ENCODE measurements around the gene AQP12B.
A peak's percentile ranks its signal among the peaks of the same experiment; 100 is the strongest.
"Not testable (repeated sequence)": the region's sequence is repeated elsewhere in the genome, so short reads cannot be mapped to it uniquely, and the experiment has no call there.

Gene AQP12B

GRCh38 chr2:240701091-240701735, 18.5 kb upstream of the AQP12B start:
- DNase-seq = peak in 2 of 5 donors; percentile 5 to 10

GRCh38 chr2:240700616-240701015, 17.9 kb upstream of the AQP12B start:
- not testable (repeated sequence) for DNase-seq

DNA sequence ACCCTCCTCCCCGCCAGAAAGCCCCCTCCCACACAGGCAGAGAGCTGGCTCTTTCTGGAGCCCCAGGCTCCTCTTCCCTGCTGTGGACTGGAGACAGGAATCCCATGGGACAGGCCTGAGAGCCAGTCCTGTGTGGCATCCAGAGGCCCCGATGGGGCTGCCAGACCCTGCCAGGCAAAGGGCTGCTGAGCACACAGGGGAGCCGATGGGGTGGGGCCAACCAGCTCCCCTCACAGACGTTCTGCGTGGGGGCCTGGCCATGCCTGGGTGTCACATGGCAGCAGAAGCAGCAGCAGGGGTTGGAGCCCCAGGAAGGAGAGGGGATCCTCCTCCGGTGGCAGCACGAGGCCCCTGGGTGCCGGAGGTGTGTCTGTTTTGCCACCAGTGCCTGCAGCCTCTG, 17.1 kb upstream of the AQP12B start:
- not testable (repeated sequence) for DNase-seq

DNA sequence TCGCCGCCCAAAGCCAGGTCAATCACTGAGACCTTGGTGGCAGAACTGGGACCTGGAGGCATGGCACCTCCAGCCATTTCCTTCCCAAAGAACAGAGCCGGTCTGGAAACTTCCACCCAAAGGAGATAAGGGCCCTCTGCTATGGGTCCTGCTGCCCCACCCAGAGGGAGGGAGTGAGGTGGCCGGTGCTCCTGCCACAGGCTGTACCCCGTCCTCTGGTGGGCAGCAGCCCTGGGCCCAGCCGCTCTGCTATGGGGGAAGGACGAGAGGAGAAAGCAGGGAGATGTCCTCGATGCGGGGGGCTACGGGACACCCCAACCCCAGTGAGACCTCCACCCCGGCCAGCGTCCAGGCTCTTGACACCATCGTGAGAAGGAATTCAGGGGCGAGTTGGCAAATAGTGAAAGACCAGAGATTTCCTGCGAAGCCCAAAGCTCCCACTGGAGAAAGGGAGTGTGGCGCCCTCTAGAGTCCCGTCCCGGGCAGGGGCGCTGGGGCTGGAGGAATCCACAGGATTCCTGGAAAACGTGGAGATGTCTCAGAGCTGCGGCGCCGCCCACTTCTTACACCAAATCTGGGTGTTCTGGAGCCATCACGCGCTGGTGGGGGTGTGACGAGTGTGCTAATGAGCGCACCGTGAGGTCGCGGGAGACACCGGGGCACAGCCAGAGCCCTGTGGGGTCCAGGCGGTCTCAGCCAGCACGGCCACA, 16.3 kb upstream of the AQP12B start:
- DNase-seq = not testable (repeated sequence)

GRCh38 chr2:240696469-240696868, 13.8 kb upstream of the AQP12B start:
- not testable (repeated sequence) for DNase-seq

GRCh38 chr2:240695593-240695992, 12.9 kb upstream of the AQP12B start:
- not testable (repeated sequence) for DNase-seq

- DNase-seq = not testable (repeated sequence)
These were observed 11.6 kb upstream of the AQP12B start for GRCh38 chr2:240694304-240694703.

DNA sequence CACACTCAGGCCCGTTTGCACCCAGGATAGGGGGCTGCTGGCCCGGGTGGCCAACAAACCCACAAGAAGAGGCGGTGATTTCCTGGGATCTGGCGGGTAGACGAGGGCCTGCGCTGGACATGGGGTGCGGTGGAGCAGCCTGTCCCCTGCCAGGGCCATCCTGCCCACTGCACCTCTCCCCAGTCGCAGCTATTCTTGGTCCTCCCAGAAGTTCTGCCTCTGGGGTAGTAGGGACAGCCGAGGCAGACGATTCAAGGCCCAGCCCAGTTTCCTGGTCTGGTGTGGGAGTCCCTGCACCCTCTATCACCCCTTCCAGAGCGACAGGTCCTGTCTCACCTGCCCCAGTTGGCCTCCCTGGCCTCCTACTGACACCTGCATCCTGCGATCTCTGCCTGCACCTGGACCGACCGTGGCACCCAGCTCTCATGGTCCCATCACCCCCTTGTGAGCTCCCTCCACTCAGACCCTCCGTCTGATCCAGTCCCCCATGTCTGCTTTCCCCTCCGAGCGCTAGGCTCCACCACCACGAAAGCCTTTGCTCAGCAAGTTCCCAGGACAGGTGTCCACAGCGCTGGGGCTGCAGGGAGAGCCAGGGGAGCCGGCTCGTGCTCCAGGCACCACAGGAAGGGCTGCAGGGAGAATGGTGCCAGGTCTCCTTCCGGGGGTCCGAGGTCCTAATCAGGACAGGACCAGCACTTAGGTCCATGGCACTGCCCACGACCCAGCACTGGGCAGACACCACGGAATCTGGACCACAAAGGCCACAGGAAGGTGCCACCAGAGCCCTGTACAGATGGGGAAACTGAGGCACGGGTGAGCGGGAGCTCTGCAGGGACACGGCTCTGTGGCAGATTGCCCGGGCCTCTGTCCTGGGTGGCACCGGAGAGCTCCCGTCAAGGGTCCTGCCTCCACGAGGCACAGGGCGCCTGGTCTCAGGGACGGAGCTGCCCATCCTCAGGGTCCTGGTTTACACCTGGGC, 10.2 kb upstream of the AQP12B start:
- DNase-seq = peak in 1 of 5 donors; percentile 3

DNA sequence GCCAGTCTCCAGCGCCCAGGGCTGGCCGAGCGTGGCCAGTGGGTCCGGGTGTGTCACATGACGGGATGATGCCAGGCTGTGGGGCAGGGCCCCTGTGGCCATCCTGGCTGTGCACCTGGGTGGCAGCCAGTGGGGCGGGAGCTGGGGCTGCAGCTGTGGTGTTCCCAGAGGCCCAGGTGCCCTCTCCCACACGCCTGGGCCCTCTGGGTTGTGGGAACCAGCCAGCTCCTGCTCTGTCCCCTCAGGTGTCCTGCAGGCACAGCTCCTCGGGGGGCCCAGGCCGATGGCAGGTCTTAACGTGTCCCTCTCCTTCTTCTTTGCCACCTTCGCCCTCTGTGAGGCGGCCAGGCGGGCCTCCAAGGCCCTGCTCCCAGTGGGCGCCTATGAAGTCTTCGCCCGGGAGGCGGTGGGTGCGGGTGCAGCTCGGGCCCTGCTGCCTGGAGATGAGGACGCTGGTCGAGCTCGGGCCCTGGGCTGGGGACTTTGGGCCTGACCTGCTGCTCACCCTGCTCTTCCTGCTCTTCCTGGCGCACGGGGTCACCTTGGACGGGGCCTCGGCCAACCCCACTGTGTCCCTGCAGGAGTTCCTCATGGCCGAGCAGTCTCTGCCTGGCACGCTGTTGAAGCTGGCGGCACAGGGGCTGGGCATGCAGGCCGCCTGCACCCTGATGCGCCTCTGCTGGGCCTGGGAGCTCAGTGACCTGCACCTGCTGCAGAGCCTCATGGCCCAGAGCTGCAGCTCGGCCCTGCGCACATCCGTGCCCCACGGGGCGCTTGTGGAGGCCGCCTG, 9.1 kb upstream of the AQP12B start, which contains the start of gene AQP12A:
AQP12A (plus strand) TSS at position 236 of the 790 bp plus-strand sequence; CDS start at position 284, 48 bp downstream.
- not testable (repeated sequence) for DNase-seq

- not testable (repeated sequence) for DNase-seq
These were observed 8.4 kb upstream of the AQP12B start for GRCh38 chr2:240691075-240691427.

GRCh38 chr2:240690421-240691074, 7.9 kb upstream of the AQP12B start:
- not testable (repeated sequence) for DNase-seq

GRCh38 chr2:240689975-240690374, 7.3 kb upstream of the AQP12B start:
- no peak for DNase-seq

DNA sequence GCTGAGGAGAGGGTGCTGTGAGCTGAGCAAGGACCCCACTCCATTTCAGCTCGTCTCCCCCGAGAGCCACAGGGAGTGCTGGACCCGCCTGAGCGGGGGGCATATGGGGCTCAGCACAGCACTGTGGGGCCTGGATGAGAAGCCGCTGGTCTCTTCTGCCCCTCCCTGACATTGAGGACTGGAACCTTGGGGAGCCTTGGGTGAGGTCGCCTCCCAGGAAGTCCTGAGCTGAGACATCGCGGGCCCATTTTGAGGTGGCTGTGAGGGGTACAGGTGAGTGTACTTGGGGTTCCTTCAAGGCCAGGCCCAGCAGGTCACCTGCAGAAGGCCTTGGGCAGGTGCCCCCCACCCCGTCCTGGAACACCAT, 5.9 kb upstream of the AQP12B start:
- no peak for DNase-seq

GRCh38 chr2:240687741-240688552, 5.3 kb upstream of the AQP12B start:
- no peak for DNase-seq

GRCh38 chr2:240687045-240687740, 4.5 kb upstream of the AQP12B start:
- DNase-seq = no peak

GRCh38 chr2:240686460-240686859, 3.8 kb upstream of the AQP12B start:
- DNase-seq = no peak

DNA sequence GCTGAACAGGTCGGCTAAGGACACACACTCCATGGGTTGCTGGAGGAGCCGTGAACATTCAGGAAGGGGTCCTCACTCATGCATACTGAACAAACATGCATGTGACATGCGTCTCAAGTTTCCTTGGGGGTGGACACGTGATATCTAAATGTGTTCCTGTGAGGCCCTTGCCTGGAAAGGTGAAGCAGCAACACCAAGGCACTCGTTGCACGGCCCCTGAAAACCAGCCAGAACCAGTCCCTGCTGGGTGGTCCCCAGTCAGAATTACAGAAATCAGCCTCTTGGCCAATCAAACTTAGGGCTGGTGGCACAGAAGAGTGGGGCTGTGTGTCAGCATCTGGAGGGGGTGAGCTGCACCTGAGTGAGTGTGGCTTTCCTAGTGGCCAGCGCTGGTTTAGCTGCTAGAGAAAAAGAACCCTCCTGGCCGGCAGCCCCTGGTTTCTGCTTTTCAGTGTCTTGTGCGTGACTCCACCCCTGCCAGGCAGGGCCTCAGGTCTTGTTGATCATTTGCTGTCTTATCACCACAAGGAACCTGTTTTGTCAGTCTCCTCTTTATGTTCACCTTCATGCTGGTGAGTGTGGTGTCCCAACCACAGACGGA, 3.2 kb upstream of the AQP12B start:
- DNase-seq = no peak

- DNase-seq = not testable (repeated sequence)
These were observed 1.5 kb upstream of the AQP12B start for GRCh38 chr2:240683980-240684728.

Data from T-helper 1 cell (primary cell).